ENCODE data around the gene MYL6B.
A peak's percentile ranks its signal among the peaks of the same experiment; 100 is the strongest.
"Not testable (repeated sequence)": the region's sequence is repeated elsewhere in the genome, so short reads cannot be mapped to it uniquely, and the experiment has no call there.

MYL6B gene

GRCh38 chr12:56110571-56110970 is 41.8 kb upstream of the MYL6B start:
- Histone ChIP-seq H4K20me1 (peaks cover 8 to 58% (median 27%) of the 10 kb centered on the region in 11 experiments; a peak in 21 of 22 replicates), H3K9me3 (replicated peaks in 1 of 11) (peaks cover 0 to 5% (median 3%) of the 10 kb centered on the region in 11 experiments; a peak in 6 of 22 replicates), H3K36me3 (peaks cover 77 to 94% (median 90%) of the 10 kb centered on the region in 11 experiments), H3K4me3 (no peak overlapping the region), H3K4me2 (no peak overlapping the region), H3K9ac (no peak overlapping the region; a peak in 1 of 22 replicates), H3K27ac (no peak overlapping the region), H3K4me1 (peaks cover 19 to 26% (median 23%) of the 10 kb centered on the region in 10 experiments), H3K27me3 (no peaks in the 10 kb centered on the region)
- TF ChIP-seq Cebpa-rat (IDR thresholded peaks at IDR 0.05): no peak

- peaks cover 57 to 66% (median 63%) of the 10 kb centered on the region in 11 experiments for H3K36me3 ChIP-seq
- peaks cover 8 to 14% (median 12%) of the 10 kb centered on the region in 10 experiments for H3K4me1 ChIP-seq
- peak overlapping the region in 1 of 11 experiments; percentile 1; a peak in 1 of 22 replicates for H3K27ac ChIP-seq
- no peak for TF ChIP-seq Cebpa-rat (IDR thresholded peaks at IDR 0.05)
- H4K20me1 ChIP-seq: peaks cover 0 to 23% (median 3%) of the 10 kb centered on the region in 11 experiments; a peak in 8 of 22 replicates
- no peak overlapping the region for H3K4me2 ChIP-seq
- no peak overlapping the region for H3K9ac ChIP-seq
- H3K27me3 ChIP-seq: no peaks in the 10 kb centered on the region
- H3K4me3 ChIP-seq: no peak overlapping the region
- peaks cover 0 to 5% (median 3%) of the 10 kb centered on the region in 11 experiments; a peak in 6 of 22 replicates for H3K9me3 ChIP-seq (replicated peaks in 1 of 11)
These were observed 38.3 kb upstream of the MYL6B start for GRCh38 chr12:56114084-56114483.

- Histone ChIP-seq H3K9me3 (replicated peaks in 1 of 11) (peaks cover 0 to 5% (median 3%) of the 10 kb centered on the region in 11 experiments; a peak in 6 of 22 replicates), H3K4me3 (peak overlapping the region; percentile 72 to 97 (median 86)), H3K4me1 (peaks cover 21 to 26% (median 24%) of the 10 kb centered on the region in 10 experiments), H3K9ac (peak overlapping the region; percentile 88 to 97 (median 94); a peak in 21 of 22 replicates), H4K20me1 (peaks cover 0 to 12% (median 3%) of the 10 kb centered on the region in 11 experiments; a peak in 7 of 22 replicates), H3K27ac (peak overlapping the region; percentile 88 to 96 (median 94)), H3K4me2 (peak overlapping the region; percentile 56 to 99 (median 75)), H3K36me3 (peaks cover 50 to 58% (median 55%) of the 10 kb centered on the region in 11 experiments), H3K27me3 (no peaks in the 10 kb centered on the region)
- no peak for TF ChIP-seq Cebpa-rat (IDR thresholded peaks at IDR 0.05)
These were observed 37.1 kb upstream of the MYL6B start for GRCh38 chr12:56115329-56115728.

GRCh38 chr12:56116267-56117081 is 35.9 kb upstream of the MYL6B start, which contains the start of gene RPL41:
Gene RPL41 (plus strand): TSS chr12:56116633.
- Histone ChIP-seq H3K27me3 (no peaks in the 10 kb centered on the region), H3K9ac (peak within 1 kb of the TSS; percentile 88 to 97 (median 94)), H3K27ac (peak within 1 kb of the TSS; percentile 88 to 96 (median 94)), H3K4me2 (peak within 1 kb of the TSS; percentile 70 to 100 (median 93)), H3K4me3 (peak within 1 kb of the TSS; percentile 72 to 97 (median 86)), H3K9me3 (replicated peaks in 1 of 11) (peaks cover 0 to 5% (median 3%) of the 10 kb centered on the region in 11 experiments; a peak in 6 of 22 replicates), H3K36me3 (peaks cover 50 to 58% (median 55%) of the 10 kb centered on the region in 11 experiments), H4K20me1 (peaks cover 0 to 11% (median 3%) of the 10 kb centered on the region in 11 experiments; a peak in 6 of 22 replicates), H3K4me1 (peaks cover 22 to 32% (median 26%) of the 10 kb centered on the region in 10 experiments)
- no peak for TF ChIP-seq Cebpa-rat (IDR thresholded peaks at IDR 0.05)

- H3K4me3 ChIP-seq: peak overlapping the region; percentile 72 to 97 (median 86)
- H4K20me1 ChIP-seq: peaks cover 0 to 11% (median 0%) of the 10 kb centered on the region in 11 experiments; a peak in 5 of 22 replicates
- H3K9ac ChIP-seq: peak overlapping the region; percentile 88 to 97 (median 94)
- H3K9me3 ChIP-seq (replicated peaks in 1 of 11); H3K27me3 ChIP-seq: not testable (repeated sequence)
- H3K36me3 ChIP-seq: peaks cover 44 to 58% (median 55%) of the 10 kb centered on the region in 11 experiments
- peak overlapping the region; percentile 70 to 100 (median 95) for H3K4me2 ChIP-seq
- peaks cover 22 to 32% (median 26%) of the 10 kb centered on the region in 10 experiments for H3K4me1 ChIP-seq
- H3K27ac ChIP-seq: peak overlapping the region; percentile 88 to 96 (median 94)
These were observed 35.2 kb upstream of the MYL6B start for GRCh38 chr12:56117082-56117706.

- peaks cover 36 to 58% (median 50%) of the 10 kb centered on the region in 11 experiments for H3K36me3 ChIP-seq
These were observed 34.4 kb upstream of the MYL6B start, which contains the start of gene ZC3H10 for GRCh38 chr12:56117778-56118687. Gene ZC3H10 (plus strand): TSS chr12:56118266. CDS start chr12:56120563, 2,297 bp downstream.

GRCh38 chr12:56118688-56119357 is 33.6 kb upstream of the MYL6B start:
- Histone ChIP-seq H3K4me1 (peaks cover 25 to 48% (median 35%) of the 10 kb centered on the region in 10 experiments), H3K9me3 (replicated peaks in 1 of 11) (peaks cover 0 to 5% (median 3%) of the 10 kb centered on the region in 11 experiments; a peak in 6 of 22 replicates), H3K9ac (peak overlapping the region; percentile 80 to 97 (median 94)), H3K36me3 (peaks cover 28 to 57% (median 43%) of the 10 kb centered on the region in 11 experiments), H3K27ac (peak overlapping the region; percentile 48 to 94 (median 88); a peak in 21 of 22 replicates), H4K20me1 (peaks cover 0 to 11% (median 0%) of the 10 kb centered on the region in 11 experiments; a peak in 4 of 22 replicates), H3K4me3 (peak overlapping the region; percentile 72 to 97 (median 86)), H3K27me3 (no peaks in the 10 kb centered on the region), H3K4me2 (peak overlapping the region; percentile 78 to 100 (median 95))
- TF ChIP-seq Cebpa-rat (IDR thresholded peaks at IDR 0.05): no peak

More at GRCh38 chr12:56117778-56118687, 34.4 kb upstream of the MYL6B start, which contains the start of gene ZC3H10:
- peaks cover 25 to 41% (median 28%) of the 10 kb centered on the region in 10 experiments for H3K4me1 ChIP-seq
- peak within 1 kb of the TSS; percentile 88 to 96 (median 94) for H3K27ac ChIP-seq
- H4K20me1 ChIP-seq: peaks cover 0 to 11% (median 0%) of the 10 kb centered on the region in 11 experiments; a peak in 5 of 22 replicates
- TF ChIP-seq Cebpa-rat (IDR thresholded peaks at IDR 0.05): no peak
- peak within 1 kb of the TSS; percentile 88 to 97 (median 94) for H3K9ac ChIP-seq
- peak within 1 kb of the TSS; percentile 78 to 100 (median 95) for H3K4me2 ChIP-seq
- peaks cover 0 to 5% (median 3%) of the 10 kb centered on the region in 11 experiments; a peak in 6 of 22 replicates for H3K9me3 ChIP-seq (replicated peaks in 1 of 11)
- H3K27me3 ChIP-seq: no peaks in the 10 kb centered on the region
- peak within 1 kb of the TSS; percentile 72 to 97 (median 86) for H3K4me3 ChIP-seq

Data from BLaER1 treated with 17β-estradiol and CSF1 and Interleukin-3, amounts not matched to agents 10 nM and 100 nM (cell line).